Tibial nerve (tissue), 3 donors: Measurements from ENCODE around the gene ZNF777.
"Not testable (repeated sequence)": the region's sequence is repeated elsewhere in the genome, so short reads cannot be mapped to it uniquely, and the experiment has no call there.

Source experiments
- CTCF ChIP-seq, 5 experiments: fragments of 200-600 bp in 3 of 5; fragments of 450-650 bp in 2 of 5; sonication (generic) in 3 of 5; IDR thresholded peaks; one replicate each; pipeline ENCODE4 v1.5.1; 2016 to 2019; ENCODE audit warnings: antibody characterized with exemption in 5 of 5, mild to moderate bottlenecking in 3 of 5, moderate library complexity in 2 of 5
- POLR2A ChIP-seq, 2 donors: fragments of 450-650 bp; IDR thresholded peaks; one replicate each; pipeline ENCODE4 v1.6.1; 2017; ENCODE audit warnings: antibody characterized with exemption in 2 of 2, mild to moderate bottlenecking in 2 of 2, moderate library complexity in 2 of 2

GRCh38 chr7:149493975-149494374 is 33.1 kb upstream of the ZNF777 start:
- not testable (repeated sequence) for TF ChIP-seq POLR2A, CTCF (IDR thresholded peaks at IDR 0.05)
